ENCODE results near the gene GLT1D1.

GLT1D1 gene

DNA sequence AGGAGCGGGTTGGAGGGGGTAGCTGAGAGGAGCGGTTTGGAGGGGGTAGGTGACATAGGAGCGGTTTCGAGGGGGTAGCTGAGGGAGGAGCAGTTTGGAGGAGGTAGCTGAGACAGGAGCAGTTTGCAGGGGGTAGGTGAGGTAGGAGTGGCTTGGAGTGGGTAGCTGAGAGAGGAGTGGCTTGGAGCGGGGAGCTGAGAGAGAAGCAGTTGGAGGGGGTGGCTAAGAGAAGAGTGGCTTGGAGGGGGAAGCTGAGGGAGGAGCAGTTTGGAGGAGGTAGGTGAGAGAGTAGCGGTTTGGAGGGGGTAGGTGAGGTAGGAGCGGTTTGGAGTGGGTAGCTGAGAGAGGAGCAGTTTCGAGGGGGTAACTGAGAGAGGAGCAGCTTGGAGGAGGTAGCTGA is 152.1 kb downstream of the GLT1D1 start:
- no peak for DNase-seq (ENCODE audit: low read depth)

DNA sequence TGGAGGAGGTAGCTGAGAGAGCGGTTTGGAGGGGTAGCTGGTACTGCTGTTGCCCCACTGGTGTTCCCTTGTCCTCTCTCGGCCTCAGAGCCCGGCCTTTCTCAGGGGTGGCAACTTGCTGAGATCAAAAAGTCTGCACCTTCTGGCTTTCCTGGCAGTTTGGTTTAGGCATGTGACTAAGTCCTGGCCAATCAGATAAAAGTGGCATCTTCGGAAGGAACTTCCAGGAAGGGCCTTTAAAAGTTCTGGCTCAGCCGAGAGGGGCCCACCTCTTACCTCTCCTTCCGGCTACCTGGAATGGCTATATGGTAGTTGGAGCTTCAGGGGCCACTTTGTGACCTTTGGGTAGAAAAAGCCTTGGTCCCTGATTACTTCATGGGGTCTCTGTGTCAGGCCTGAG is 152.6 kb downstream of the GLT1D1 start:
- no peak for DNase-seq (ENCODE audit: low read depth)

DNA sequence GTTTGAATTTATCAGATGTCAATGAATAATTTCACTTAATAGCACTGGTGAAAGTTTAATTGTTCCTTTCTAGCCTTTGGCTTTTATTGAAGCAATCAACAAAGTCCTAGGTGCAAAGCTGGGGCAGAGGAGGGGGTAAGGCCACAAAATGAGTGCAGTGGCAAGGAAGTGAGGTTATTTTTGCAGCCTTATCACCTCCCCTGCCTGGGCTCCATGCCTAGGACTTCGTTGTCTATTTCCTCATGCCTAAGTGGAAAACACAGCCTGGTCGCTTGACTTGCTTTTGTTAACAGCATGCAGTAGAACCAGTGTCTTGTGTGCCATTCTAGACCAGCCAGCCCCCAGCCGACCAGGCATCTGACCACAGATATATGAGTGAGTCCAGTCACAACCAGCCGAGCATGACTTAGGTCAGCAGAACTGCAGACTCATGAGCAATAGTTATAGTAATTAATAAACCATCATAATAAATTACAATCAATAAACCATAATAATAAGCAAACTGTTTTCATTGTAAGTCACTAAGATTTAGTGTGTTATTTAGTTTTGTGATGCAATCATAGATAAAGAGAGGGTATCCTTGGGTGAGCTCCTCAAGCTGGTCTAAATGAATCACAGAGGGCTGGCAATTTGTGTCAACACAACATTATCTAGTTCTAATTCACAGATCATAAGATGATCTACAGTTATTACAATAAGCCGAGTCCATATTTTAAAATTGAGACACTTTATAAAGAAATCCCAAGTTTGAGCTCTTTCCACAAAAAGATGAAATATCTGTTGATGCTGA is 156.8 kb downstream of the GLT1D1 start:
- no peak for DNase-seq (ENCODE audit: low read depth)

DNA sequence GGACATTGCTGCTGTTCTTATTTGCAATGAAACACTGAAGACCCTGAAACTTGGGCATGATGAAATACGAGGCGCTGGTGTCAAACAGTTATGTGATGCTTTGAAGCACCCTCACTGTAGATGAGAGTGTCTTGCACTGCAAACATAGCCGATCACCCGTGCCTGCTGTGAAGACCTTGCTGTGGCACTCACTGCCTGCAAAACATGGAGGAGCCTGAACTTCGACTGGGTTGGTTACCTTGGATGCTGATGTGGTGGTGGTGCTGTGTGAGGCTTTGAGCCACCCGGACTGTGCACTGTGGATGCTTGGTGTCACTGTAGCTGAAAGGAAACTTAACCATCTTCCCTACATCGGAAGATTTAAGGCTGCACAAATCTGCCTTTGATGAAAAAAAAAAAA is 162.9 kb downstream of the GLT1D1 start:
- DNase-seq (ENCODE audit: low read depth), result no peak

DNA sequence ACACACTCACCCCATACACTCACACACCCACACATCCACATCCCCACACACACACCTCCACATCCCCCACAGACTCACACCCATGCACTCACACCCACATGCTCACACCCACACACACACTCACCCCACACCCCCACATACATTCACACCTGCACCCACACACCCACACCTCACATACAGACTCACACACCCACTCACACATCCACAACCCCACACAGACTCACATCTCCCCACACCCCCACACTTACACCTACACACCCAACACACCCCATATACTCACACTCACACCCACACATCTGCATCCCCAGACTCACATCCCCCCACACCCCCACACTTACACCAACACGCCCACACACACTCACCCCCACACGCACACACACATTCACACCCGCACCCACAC is 171.8 kb downstream of the GLT1D1 start:
- no peak for DNase-seq (ENCODE audit: low read depth)

DNA sequence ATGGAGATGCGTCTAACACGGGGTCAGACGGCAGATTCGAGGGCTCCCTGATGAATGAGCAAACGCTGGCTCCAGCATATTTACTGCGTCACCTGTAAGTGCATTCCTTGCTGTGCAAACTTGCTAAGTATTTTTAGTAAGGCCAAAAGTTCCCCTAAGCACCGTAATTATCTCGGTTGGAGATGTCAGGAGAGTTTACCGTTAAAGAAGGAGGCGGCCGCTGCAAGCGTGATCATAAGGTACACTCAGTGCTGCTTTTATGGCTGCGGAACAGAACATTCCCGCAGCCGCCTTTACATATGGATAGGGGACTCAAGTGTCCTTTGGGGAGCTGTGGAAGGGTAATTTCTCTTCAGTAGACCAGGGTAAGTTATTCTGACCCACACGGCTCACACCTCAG is 175.6 kb downstream of the GLT1D1 start:
- DNase-seq (ENCODE audit: low read depth), result no peak

All from activated T-cell treated with anti-CD3 and anti-CD28 coated beads for 1 hour (primary cell).